Ovary (tissue), 9 donors: ENCODE measurements around the gene KIF22. TPM values are rescaled to one million over a fixed set of nuclear protein-coding genes. Genes with fewer than 3 reads are reported as not detected.
"Not testable (repeated sequence)": the region's sequence is repeated elsewhere in the genome, so short reads cannot be mapped to it uniquely, and the experiment has no call there.

ENCODE experiments used
- DNase-seq, 5 donors: peaks; one replicate each; pipeline ENCODE4 v3.0.0-alpha.2; 2019 to 2020
- H3K27ac ChIP-seq, 2 donors: fragments of 200-600 bp; one replicate each; pipeline versions ENCODE4 v1.5.1 to v1.8.0; 2019 to 2022
- H3K27me3 ChIP-seq: fragments of 200-600 bp; one replicate; pipeline ENCODE4 v1.8.0; 2022
- H3K36me3 ChIP-seq: fragments of 200-600 bp; sonication (generic); one replicate; pipeline ENCODE4 v1.5.1; 2019
- H3K4me1 ChIP-seq: one replicate; pipeline ENCODE4 v1.8.1; 2013; ENCODE audit warnings: mild to moderate bottlenecking, moderate library complexity; ENCODE audit not compliant: insufficient read depth
- H3K4me3 ChIP-seq: fragments of 200-600 bp; sonication (generic); one replicate; pipeline ENCODE4 v1.5.1; 2017
- H3K9me3 ChIP-seq, 2 donors: fragments of 200-600 bp in 1 of 2; sonication (generic) in 1 of 2; one replicate each; pipeline versions ENCODE4 v1.5.1 to v1.8.1; 2013 to 2019; ENCODE audit warnings: mild to moderate bottlenecking in 1 of 2, moderate library complexity in 1 of 2
- EP300 ChIP-seq: sonication (generic); formaldehyde crosslinking; IDR thresholded peaks from one replicate; pipeline ENCODE4 v1.6.1; 2017; ENCODE audit warnings: antibody characterized with exemption
- POLR2A ChIP-seq: fragments of 450-650 bp; IDR thresholded peaks from one replicate; pipeline ENCODE4 v1.6.1; 2017; ENCODE audit warnings: antibody characterized with exemption, mild to moderate bottlenecking, moderate library complexity
- WGBS, 3 donors: extraction: QIAGEN DNeasy Blood & Tissue Kit in 1 of 3; methylation state at CpG; one replicate each; pipeline versions ENCODE4 v1.1.5 to v1.1.7; 2013 to 2017; 5-methylcytosine and 5-hydroxymethylcytosine counted together
- intact Hi-C, 4 donors: fragments of 100-400 bp; cut with DNase I; formaldehyde crosslinking; loops; one replicate each; pipeline versions ENCODE4 v1.11.0 to v1.15.1; 2022 to 2023
- polyA plus RNA-seq, 2 donors: library from polyadenylated mRNA; stranded (reverse); fragments of 200-250 nt in 1 of 2; fragments of 350-450 nt in 1 of 2; fragmentation: Illumina TruSeq in 1 of 2; extraction: RNeasy Lipid Tissue Mini Kit (QIAGEN cat#74804) in 1 of 2; gene quantifications; one replicate each; pipeline ENCODE4 v1.2.3, GENCODE V29; 2013 to 2014
- total RNA-seq, 7 donors: library from RNA; depleted of rRNA in 2 of 7; stranded (reverse); fragments of >200 nt in 2 of 7; fragmentation: NEBNext Ultra II Directional in 3 of 7; extraction: Animal tissue kit (Norgen Biotek cat#: 25700) in 3 of 7; gene quantifications; one replicate each; pipeline versions ENCODE4 v1.1.0 to v1.2.4, GENCODE V29; 2016 to 2023
- TF ChIP-seq, protein P1 (sequence below), 3 donors: fragments of 450-650 bp in 2 of 3; fragments of 200-600 bp in 1 of 3; IDR thresholded peaks; one replicate each; pipeline versions ENCODE4 v1.5.1 to v1.8.0; 2016 to 2022; ENCODE audit warnings: antibody characterized with exemption in 3 of 3, mild to moderate bottlenecking in 1 of 3
- donor health status: DM: no; HTN: no; CAD: no; lungs with moderate emphysema.
- donor health status: DM: no; HTN: no; CAD: no.
- donor health status: Bipolar disorder and iron deficiency.
- donor health status: DM: yes; HTN: yes; CAD: no.
- donor health status: DM: no; HTN: no; CAD: no.
- donor health status: DM: yes; HTN: yes; CAD: no.

Gene KIF22
- total and polyA plus RNA-seq, 9 donors: 14.4 to 31.0 (median 20.7) TPM

DNA sequence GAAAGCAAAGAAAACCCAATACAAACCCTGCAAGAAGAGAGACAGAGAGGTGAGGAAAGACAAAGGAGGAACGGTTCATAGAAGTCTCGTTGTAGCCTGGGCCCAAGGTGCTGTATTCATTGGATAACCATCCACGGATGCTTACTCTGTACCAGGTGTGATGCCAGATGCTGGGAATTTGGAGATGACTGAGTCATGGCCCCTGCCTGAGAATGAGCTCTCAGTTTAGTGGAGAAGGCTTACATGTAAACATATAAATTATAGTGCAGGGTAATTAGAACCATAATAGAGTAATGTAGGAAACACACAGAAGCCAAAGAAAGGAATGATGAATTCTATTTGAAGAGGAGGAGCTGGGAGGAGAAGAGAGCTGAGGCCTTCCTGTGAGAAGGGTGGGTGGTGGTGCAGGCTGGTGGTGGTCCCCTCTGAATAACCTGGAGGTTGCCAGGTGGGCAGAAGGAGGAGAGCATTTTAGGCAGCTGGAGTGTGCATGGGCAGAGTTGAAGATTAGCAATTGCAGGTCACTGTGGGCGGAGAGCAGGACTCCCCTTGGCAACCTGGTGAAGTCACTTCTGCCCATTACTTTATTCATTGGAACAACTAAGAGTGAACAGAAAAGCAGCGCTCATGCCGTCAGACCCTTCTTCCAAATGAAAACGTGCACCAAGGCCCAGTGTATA, 20.2 kb upstream of the KIF22 start:
- Histone ChIP-seq H3K27me3 (no peaks in the 10 kb centered on the region), H3K4me3 (no peak overlapping the region), H3K4me1 (no peaks in the 10 kb centered on the region), H3K9me3 (no peaks in the 10 kb centered on the region), H3K27ac (no peak overlapping the region), H3K36me3 (no peaks in the 10 kb centered on the region)
- 74 to 81% (median 78%) methylated on average over 7 of the region's 7 CpGs for WGBS, 3 donors
- no peak for DNase-seq
- intact Hi-C loops: loop anchor here in 1 of 4 donors (10.0 kb wide), 1 partner anchor 106 kb away; the partner anchor contains the start of gene SPN
- no peak for TF ChIP-seq POLR2A
- TF ChIP-seq, protein P1, sequence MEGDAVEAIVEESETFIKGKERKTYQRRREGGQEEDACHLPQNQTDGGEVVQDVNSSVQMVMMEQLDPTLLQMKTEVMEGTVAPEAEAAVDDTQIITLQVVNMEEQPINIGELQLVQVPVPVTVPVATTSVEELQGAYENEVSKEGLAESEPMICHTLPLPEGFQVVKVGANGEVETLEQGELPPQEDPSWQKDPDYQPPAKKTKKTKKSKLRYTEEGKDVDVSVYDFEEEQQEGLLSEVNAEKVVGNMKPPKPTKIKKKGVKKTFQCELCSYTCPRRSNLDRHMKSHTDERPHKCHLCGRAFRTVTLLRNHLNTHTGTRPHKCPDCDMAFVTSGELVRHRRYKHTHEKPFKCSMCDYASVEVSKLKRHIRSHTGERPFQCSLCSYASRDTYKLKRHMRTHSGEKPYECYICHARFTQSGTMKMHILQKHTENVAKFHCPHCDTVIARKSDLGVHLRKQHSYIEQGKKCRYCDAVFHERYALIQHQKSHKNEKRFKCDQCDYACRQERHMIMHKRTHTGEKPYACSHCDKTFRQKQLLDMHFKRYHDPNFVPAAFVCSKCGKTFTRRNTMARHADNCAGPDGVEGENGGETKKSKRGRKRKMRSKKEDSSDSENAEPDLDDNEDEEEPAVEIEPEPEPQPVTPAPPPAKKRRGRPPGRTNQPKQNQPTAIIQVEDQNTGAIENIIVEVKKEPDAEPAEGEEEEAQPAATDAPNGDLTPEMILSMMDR (IDR thresholded peaks at IDR 0.05): no peak
- no peak for TF ChIP-seq EP300

DNA sequence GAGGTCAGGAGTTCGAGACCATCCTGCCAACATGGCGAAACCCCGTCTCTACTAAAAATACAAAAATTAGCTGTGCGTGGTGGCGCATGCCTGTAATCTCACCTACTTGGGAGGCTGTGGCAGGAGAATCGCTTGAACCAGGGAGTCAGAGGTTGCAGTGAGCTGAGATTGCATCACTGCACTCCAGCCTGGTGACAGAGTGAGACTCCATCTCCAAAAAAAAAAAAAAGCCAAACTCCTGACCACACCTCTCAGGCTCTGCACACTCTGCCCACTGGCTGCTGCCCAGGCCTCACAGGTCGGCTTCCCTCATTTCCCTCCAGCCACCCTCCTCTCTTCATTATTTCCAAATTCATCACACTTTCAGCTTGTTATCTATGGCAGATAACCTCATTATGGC, 18.2 kb upstream of the KIF22 start:
- not testable (repeated sequence) for H3K4me1 ChIP-seq, H3K4me3 ChIP-seq, H3K27ac ChIP-seq, H3K27me3 ChIP-seq, H3K36me3 ChIP-seq, DNase-seq, H3K9me3 ChIP-seq
- 86 to 89% (median 86%) methylated on average over 7 of the region's 7 CpGs for WGBS, 3 donors
- intact Hi-C loops: loop anchor here in 1 of 4 donors (10.0 kb wide), 1 partner anchor 108 kb away; the partner anchor contains the start of gene SPN

DNA sequence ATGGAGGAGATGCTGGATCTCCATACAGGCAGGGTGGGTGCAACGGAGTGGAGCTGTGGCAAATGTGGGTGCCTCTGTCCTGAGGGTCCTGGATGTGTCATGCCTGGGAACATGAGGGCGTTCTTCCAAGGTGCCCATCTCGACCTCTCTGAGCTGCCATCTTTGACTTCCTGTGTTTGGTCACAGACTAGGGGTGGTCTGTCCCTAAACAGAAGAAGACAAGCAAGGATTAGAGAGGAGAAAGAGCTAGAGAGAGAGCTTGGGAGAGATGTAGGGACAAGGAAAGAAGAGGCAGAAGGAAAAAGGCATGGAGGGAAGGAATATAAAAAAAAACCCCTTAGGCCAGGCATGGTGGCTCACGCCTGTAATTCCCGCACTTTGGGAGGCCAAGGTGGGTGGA, 15.8 kb upstream of the KIF22 start:
- Histone ChIP-seq H3K9me3 (no peaks in the 10 kb centered on the region), H3K27me3 (no peaks in the 10 kb centered on the region), H3K36me3 (no peaks in the 10 kb centered on the region), H3K27ac (no peak overlapping the region), H3K4me3 (no peak overlapping the region), H3K4me1 (no peaks in the 10 kb centered on the region)
- WGBS, 3 donors: 92 to 96% (median 96%) methylated on average over 5 of the region's 5 CpGs
- intact Hi-C loops: loop anchor here in 1 of 4 donors (10.0 kb wide), 1 partner anchor 110 kb away; the partner anchor contains the start of gene SPN
- TF ChIP-seq, protein P1 (IDR thresholded peaks at IDR 0.05): no peak
- no peak for TF ChIP-seq EP300
- no peak for TF ChIP-seq POLR2A
- no peak for DNase-seq

DNA sequence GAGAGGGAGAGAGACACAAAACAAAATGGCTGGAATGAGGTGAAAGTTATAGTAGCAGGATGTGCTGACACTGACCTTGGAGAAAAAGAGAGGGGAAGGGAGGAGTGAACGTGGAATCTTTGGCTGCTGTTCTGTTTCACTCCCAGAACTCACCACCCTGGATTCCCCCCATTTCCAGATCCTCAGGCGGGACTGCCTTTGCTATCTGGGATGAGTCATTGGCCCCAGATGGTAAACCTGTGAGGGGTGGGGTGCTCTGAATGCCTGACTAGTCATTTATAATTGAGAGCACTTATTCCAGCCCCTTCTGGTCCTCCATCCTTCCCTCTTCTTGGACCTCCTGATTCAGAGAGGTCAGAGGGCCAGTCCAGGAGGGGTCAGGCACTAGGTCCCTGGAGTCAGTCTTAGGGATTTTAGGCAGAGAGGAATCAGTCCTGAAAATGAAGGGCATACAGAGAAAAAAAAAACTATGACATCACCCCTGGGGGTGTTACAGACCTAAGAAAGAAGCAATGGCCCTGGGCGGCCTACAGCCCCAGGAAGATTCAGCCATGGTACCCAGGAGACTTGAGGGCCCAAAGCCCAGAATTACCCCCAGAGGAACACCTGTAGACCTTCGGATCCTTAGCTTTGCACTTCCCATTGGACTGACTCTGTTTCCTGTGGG, 14.7 kb upstream of the KIF22 start:
- Histone ChIP-seq H3K27ac (no peak overlapping the region), H3K27me3 (no peaks in the 10 kb centered on the region), H3K36me3 (no peaks in the 10 kb centered on the region), H3K4me3 (no peak overlapping the region), H3K4me1 (no peaks in the 10 kb centered on the region), H3K9me3 (no peaks in the 10 kb centered on the region)
- peak in 3 of 5 donors; percentile 33 to 57 (median 50) for DNase-seq
- 47 to 56% (median 50%) methylated on average over 4 of the region's 4 CpGs for WGBS, 3 donors
- TF ChIP-seq, protein P1 (IDR thresholded peaks at IDR 0.05): no peak
- no peak for TF ChIP-seq POLR2A
- no peak for TF ChIP-seq EP300
- intact Hi-C loops: loop anchor here in 1 of 4 donors (10.0 kb wide), 1 partner anchor 111 kb away; the partner anchor contains the start of gene SPN
